Mucosa of descending colon (tissue), 3 donors: Measurements from ENCODE around the gene NOTO. TPM values are rescaled to one million over a fixed set of nuclear protein-coding genes. Genes with fewer than 3 reads are reported as not detected.

ENCODE experiments used
- ATAC-seq: fragments of 200-7000 bp; cut with Tn5 transposase; one replicate; pipeline ENCODE4 v1.9.1; 2020; ENCODE audit warnings: mild to moderate bottlenecking, moderate library complexity
- DNase-seq, 3 donors: peaks; one replicate each; pipeline ENCODE4 v3.0.0-alpha.2; 2020
- H3K36me3 ChIP-seq: fragments of 200-600 bp; one replicate; pipeline ENCODE4 v1.8.0; 2021; ENCODE audit warnings: low read depth, mild to moderate bottlenecking
- H3K4me1 ChIP-seq: fragments of 200-600 bp; one replicate; pipeline ENCODE4 v1.8.0; 2021; ENCODE audit warnings: low read depth, mild to moderate bottlenecking
- H3K4me3 ChIP-seq: fragments of 200-600 bp; one replicate; pipeline ENCODE4 v1.8.0; 2021; ENCODE audit warnings: mild to moderate bottlenecking
- H3K9me3 ChIP-seq: fragments of 200-600 bp; one replicate; pipeline ENCODE4 v1.8.0; 2021; ENCODE audit warnings: mild to moderate bottlenecking
- CTCF ChIP-seq: fragments of 200-600 bp; IDR thresholded peaks from one replicate; pipeline ENCODE4 v1.8.0; 2022; ENCODE audit warnings: antibody characterized with exemption, mild to moderate bottlenecking
- intact Hi-C, 2 donors: fragments of 100-400 bp; cut with DNase I in 1 of 2; cut with micrococcal nuclease in 1 of 2; formaldehyde crosslinking; loops; one replicate each; pipeline versions ENCODE4 v1.11.0 to v1.11.1; 2022; cut with DNase I, micrococcal nuclease
- total RNA-seq, 3 donors: library from RNA; stranded (reverse); fragmentation: NEBNext Ultra II Directional in 2 of 3; extraction: Animal tissue kit (Norgen Biotek cat#: 25700) in 2 of 3; gene quantifications; one replicate each; pipeline versions ENCODE4 v1.2.1 to v1.2.4, GENCODE V29; 2021 to 2023
- donor health status: DM: no; HTN: no; CAD: no; lungs with moderate emphysema.
- donor health status: DM: no; HTN: no; CAD: no.
- donor health status: DM: no; HTN: yes; CAD: no.

Gene NOTO
- total RNA-seq, 3 donors from 2014 or later: not detected

GRCh38 chr2:73235315-73236028 is 33.1 kb downstream of the NOTO start:
- ATAC-seq: no peak
- Histone ChIP-seq H3K4me1 (peaks cover 22% of the 10 kb centered on the region), H3K36me3 (no peaks in the 10 kb centered on the region), H3K9me3 (no peaks in the 10 kb centered on the region), H3K4me3 (no peak overlapping the region)
- intact Hi-C loops: no loop called here
- TF ChIP-seq CTCF: no peak
- DNase-seq: no peak

- ATAC-seq: no peak
- Histone ChIP-seq H3K4me3 (no peak overlapping the region), H3K9me3 (no peaks in the 10 kb centered on the region), H3K36me3 (no peaks in the 10 kb centered on the region), H3K4me1 (peaks cover 22% of the 10 kb centered on the region)
- no peak for TF ChIP-seq CTCF
- intact Hi-C loops: no loop called here
- no peak for DNase-seq
These were observed 34.8 kb downstream of the NOTO start for GRCh38 chr2:73237168-73237567.

- no peaks in the 10 kb centered on the region for H3K9me3 ChIP-seq
- TF ChIP-seq CTCF: no peak
- intact Hi-C loops: no loop called here
- DNase-seq (no peak), ATAC-seq (no peak)
- no peak overlapping the region for H3K4me3 ChIP-seq
- peaks cover 18% of the 10 kb centered on the region for H3K4me1 ChIP-seq
- no peaks in the 10 kb centered on the region for H3K36me3 ChIP-seq
These were observed 35.8 kb downstream of the NOTO start for GRCh38 chr2:73238149-73238548.

- TF ChIP-seq CTCF: no peak
- DNase-seq (no peak), ATAC-seq (no peak)
- Histone ChIP-seq H3K4me3 (no peak overlapping the region), H3K36me3 (no peaks in the 10 kb centered on the region), H3K9me3 (no peaks in the 10 kb centered on the region), H3K4me1 (peaks cover 18% of the 10 kb centered on the region)
- intact Hi-C loops: no loop called here
These were observed 36.6 kb downstream of the NOTO start for GRCh38 chr2:73238976-73239375.

- Histone ChIP-seq H3K4me3 (no peak overlapping the region), H3K36me3 (no peaks in the 10 kb centered on the region), H3K4me1 (peaks cover 18% of the 10 kb centered on the region), H3K9me3 (no peaks in the 10 kb centered on the region)
- TF ChIP-seq CTCF: no peak
- intact Hi-C loops: no loop called here
- ATAC-seq (no peak), DNase-seq (no peak)
These were observed 37.4 kb downstream of the NOTO start for GRCh38 chr2:73239776-73240175.
